Psoas muscle (tissue), 8 donors: ENCODE results near the gene PIGQ. TPM values are rescaled to one million over a fixed set of nuclear protein-coding genes. Genes with fewer than 3 reads are reported as not detected.

Experiments used
- ATAC-seq, 4 donors: fragments of 200-7000 bp; cut with Tn5 transposase; one replicate each; pipeline ENCODE4 v1.9.1; 2020; ENCODE audit warnings: moderate library complexity in 3 of 4, mild to moderate bottlenecking in 2 of 4
- DNase-seq, 2 donors: peaks; one replicate each; pipeline ENCODE4 v3.0.0-alpha.2; 2020
- H3K27ac ChIP-seq: fragments of 200-600 bp; one replicate; pipeline ENCODE4 v1.8.0; 2022
- H3K27me3 ChIP-seq, 3 donors: fragments of 200-600 bp in 1 of 3; one replicate each; pipeline versions ENCODE4 v1.6.1 to v1.8.0; 2013 to 2022; ENCODE audit warnings: low read length in 2 of 3, mild to moderate bottlenecking in 2 of 3, moderate library complexity in 1 of 3; ENCODE audit not compliant: insufficient read depth in 3 of 3
- H3K36me3 ChIP-seq, 2 donors: fragments of 200-600 bp in 1 of 2; one replicate each; pipeline versions ENCODE4 v1.6.1 to v1.8.0; 2013 to 2022; ENCODE audit warnings: low read depth in 1 of 2, mild to moderate bottlenecking in 1 of 2, moderate library complexity in 1 of 2; ENCODE audit not compliant: insufficient read depth in 1 of 2
- H3K4me1 ChIP-seq: fragments of 200-600 bp; one replicate; pipeline ENCODE4 v1.8.0; 2022
- H3K4me3 ChIP-seq: fragments of 200-600 bp; one replicate; pipeline ENCODE4 v1.8.0; 2022; ENCODE audit warnings: mild to moderate bottlenecking
- H3K9me3 ChIP-seq: fragments of 200-600 bp; one replicate; pipeline ENCODE4 v1.8.0; 2022
- WGBS, 3 donors: extraction: QIAGEN DNeasy Blood & Tissue Kit; methylation state at CpG; one replicate each; pipeline versions ENCODE4 v1.1.6 to v1.1.7; 2013; 5-methylcytosine and 5-hydroxymethylcytosine counted together
- intact Hi-C, 2 donors: fragments of 100-400 bp; cut with DNase I; formaldehyde crosslinking; loops; one replicate each; pipeline versions ENCODE4 v1.11.0 to v1.14.2; 2022
- polyA plus RNA-seq, 3 donors: library from polyadenylated mRNA; stranded (reverse); fragments of 200-250 nt; gene quantifications; one replicate each; pipeline ENCODE4 v1.2.3, GENCODE V29; 2013
- total RNA-seq, 4 donors: library from RNA; stranded (reverse); fragmentation: NEBNext Ultra II Directional in 2 of 4; extraction: Animal tissue kit (Norgen Biotek cat#: 25700) in 2 of 4; gene quantifications; one replicate each; pipeline versions ENCODE4 v1.2.1 to v1.2.4, GENCODE V29; 2021 to 2023
- TF ChIP-seq, protein P1 (sequence below): fragments of 200-600 bp; IDR thresholded peaks from one replicate; pipeline ENCODE4 v1.8.0; 2022; ENCODE audit warnings: antibody characterized with exemption
- donor health status: healthy with polysubstance abuse.
- donor health status: DM: no; HTN: no; CAD: no; lungs with moderate emphysema.
- donor health status: Bipolar disorder and iron deficiency.
- donor health status: healthy.
- donor health status: DM: yes; HTN: yes; CAD: no.
- donor health status: DM: no; HTN: no; CAD: no.
- donor health status: DM: no; HTN: no; CAD: no.
- donor health status: DM: yes; HTN: yes; CAD: no.

Gene PIGQ
- total and polyA plus RNA-seq, 7 donors: 18.3 to 39.9 (median 26.3) TPM

DNA sequence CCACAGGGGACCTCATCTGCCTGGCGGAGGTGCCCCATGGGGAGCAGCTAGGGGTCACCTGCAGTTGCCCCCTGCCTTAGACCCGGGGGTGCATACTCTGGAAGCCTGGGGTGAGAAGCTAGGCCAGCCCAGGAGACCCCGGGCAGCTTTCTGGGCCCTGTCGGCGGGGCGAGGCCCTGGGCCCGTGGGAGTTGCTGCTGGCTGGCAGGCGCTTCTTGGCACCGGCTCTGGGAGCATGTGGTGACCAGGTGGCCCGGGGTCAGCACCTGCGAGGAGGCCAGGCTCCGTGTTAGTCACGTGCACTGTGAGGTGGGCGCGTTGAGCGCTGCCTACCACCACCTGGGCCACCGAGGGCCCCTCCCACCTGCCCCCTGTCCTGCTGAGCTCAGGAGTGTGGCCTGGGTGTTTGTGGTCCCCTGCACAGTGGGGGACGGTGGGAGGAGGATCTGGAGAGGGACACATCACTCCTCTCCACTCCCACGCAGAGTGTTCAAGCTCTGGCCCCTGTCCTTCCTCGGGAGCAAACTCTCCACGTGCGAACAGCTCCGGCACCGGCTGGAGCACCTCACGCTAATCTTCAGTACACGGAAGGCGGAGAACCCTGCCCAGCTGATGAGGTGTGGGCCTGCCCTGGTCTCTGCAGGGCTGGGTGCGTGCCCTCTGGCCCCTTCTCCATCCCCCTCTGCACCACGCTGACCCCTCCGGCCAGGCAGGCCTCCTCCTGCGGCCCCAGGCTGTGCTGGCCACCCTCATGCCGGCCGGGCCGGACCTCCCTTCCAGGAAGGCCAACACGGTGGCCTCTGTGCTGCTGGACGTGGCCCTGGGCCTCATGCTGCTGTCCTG lies 5.8 kb downstream of the PIGQ start:
- intact Hi-C loops: loop anchor here (5.0 to 10.0 kb wide), 2 partner anchors 42 to 209 kb away; partner anchors contain the start of genes CHTF18 (in 1 of the 2) and RPUSD1 (in 1 of the 2)

DNA sequence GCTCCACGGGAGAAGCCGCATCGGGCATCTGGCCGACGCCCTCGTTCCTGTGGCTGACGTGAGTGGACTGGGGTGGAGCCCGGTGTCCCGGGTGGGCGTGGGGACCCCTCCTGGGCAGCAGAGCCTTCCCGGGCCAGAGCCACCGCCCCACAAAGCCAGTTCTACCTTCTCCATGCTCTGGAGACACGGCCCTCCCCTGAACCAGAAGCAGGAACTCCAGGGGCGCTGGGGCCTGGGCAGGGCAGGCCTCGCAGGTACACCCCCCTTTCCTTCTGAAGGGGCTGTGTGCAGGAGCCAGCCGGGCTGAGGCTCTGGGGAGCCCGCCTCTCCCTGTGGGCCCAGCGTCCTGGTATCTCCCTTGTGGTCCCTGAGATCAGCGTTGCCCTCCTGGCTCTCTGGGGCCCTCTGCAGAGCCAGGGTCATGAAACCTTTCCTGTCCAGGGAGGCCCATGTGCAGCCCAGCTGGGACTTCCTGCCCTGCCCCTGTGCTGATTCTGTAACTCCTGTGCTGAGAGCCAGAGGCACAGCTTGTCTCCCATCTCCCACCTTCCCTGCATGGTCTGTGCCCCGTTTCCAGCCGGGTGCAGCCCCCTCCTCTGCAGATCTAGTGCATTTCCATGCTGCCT lies 6.5 kb downstream of the PIGQ start:
- H3K27me3 ChIP-seq: no peaks in the 10 kb centered on the region

More for the DNA sequence above, 5.8 kb downstream of the PIGQ start:
- TF ChIP-seq, protein P1, sequence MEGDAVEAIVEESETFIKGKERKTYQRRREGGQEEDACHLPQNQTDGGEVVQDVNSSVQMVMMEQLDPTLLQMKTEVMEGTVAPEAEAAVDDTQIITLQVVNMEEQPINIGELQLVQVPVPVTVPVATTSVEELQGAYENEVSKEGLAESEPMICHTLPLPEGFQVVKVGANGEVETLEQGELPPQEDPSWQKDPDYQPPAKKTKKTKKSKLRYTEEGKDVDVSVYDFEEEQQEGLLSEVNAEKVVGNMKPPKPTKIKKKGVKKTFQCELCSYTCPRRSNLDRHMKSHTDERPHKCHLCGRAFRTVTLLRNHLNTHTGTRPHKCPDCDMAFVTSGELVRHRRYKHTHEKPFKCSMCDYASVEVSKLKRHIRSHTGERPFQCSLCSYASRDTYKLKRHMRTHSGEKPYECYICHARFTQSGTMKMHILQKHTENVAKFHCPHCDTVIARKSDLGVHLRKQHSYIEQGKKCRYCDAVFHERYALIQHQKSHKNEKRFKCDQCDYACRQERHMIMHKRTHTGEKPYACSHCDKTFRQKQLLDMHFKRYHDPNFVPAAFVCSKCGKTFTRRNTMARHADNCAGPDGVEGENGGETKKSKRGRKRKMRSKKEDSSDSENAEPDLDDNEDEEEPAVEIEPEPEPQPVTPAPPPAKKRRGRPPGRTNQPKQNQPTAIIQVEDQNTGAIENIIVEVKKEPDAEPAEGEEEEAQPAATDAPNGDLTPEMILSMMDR: no peak
- Histone ChIP-seq H3K4me1 (peaks cover 2% of the 10 kb centered on the region), H3K27ac (no peak overlapping the region), H3K4me3 (no peak overlapping the region), H3K9me3 (no peaks in the 10 kb centered on the region), H3K36me3 (peaks cover 0 to 25% of the 10 kb centered on the region in 2 donors), H3K27me3 (no peaks in the 10 kb centered on the region)
- DNase-seq (no peak), ATAC-seq (no peak)
- WGBS, 3 donors: 83 to 88% (median 85%) methylated on average over 35 to 36 of the region's 36 CpGs

DNA sequence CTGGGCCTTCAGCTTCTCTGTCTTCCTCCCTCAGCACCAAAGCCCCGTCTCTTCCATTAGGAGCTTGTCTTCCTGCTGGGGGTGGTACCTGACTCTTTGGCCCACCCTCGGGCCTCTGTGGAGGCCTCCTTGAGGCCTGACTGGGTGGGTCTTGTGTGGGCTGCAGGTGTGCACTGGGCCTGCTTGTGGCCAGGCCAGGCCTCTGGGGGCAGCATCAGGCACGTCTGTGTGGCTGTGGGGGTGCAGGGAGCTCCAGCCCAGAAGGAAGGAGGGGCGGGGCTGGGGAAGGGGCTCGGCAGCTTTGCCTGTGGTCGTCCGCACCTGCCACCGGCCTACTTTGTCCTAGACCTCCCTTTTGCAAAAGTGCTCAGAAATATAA lies 7.0 kb downstream of the PIGQ start:
- intact Hi-C loops: loop anchor here (5.0 to 10.0 kb wide), 2 partner anchors 40 to 208 kb away; partner anchors contain the start of genes CHTF18 (in 1 of the 2) and RPUSD1 (in 1 of the 2)
- H3K27me3 ChIP-seq: no peaks in the 10 kb centered on the region
- TF ChIP-seq, protein P1: no peak
- no peaks in the 10 kb centered on the region for H3K4me1 ChIP-seq
- DNase-seq (no peak), ATAC-seq (no peak)
- H3K9me3 ChIP-seq: no peaks in the 10 kb centered on the region
- H3K27ac ChIP-seq: no peak overlapping the region
- 72 to 81% (median 79%) methylated on average over 8 of the region's 8 CpGs for WGBS, 3 donors
- H3K36me3 ChIP-seq: peaks cover 0 to 30% of the 10 kb centered on the region in 2 donors
- no peak overlapping the region for H3K4me3 ChIP-seq

More for the DNA sequence above, 6.5 kb downstream of the PIGQ start:
- H3K9me3 ChIP-seq: no peaks in the 10 kb centered on the region
- no peak overlapping the region for H3K4me3 ChIP-seq
- H3K4me1 ChIP-seq: no peaks in the 10 kb centered on the region
- TF ChIP-seq, protein P1: no peak
- H3K27ac ChIP-seq: no peak overlapping the region
- H3K36me3 ChIP-seq: peaks cover 0 to 30% of the 10 kb centered on the region in 2 donors
- DNase-seq: no peak
- ATAC-seq: no peak
- 82 to 85% (median 83%) methylated on average over 17 to 21 of the region's 21 CpGs for WGBS, 3 donors
- intact Hi-C loops: loop anchor here (5.0 to 10.0 kb wide), 2 partner anchors 41 to 208 kb away; partner anchors contain the start of genes CHTF18 (in 1 of the 2) and RPUSD1 (in 1 of the 2)

DNA sequence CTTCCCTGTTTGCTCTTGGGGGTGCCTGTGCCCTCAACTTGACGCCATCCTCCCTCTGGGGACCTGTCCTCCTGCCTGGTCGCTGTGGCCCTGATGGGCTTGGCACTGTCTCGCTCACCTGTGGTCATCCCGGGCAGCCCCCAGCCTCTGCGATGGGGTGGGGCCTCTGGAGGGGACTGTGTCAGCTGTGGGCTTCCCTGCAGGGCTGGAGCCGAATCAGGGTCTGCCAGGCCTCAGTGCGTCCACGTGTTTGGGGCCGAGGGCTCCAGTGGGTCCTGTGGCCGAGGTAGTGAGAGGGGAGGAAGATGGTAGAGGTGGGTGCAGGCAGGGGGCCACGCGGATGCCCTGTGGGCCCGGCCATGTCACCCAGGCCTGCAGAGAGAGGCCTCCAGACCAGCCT lies 8.0 kb downstream of the PIGQ start:
- TF ChIP-seq, protein P1: no peak
- DNase-seq: no peak

More for the DNA sequence above, 8.0 kb downstream of the PIGQ start:
- intact Hi-C loops: loop anchor here (2.0 to 10.0 kb wide), 3 partner anchors 33 to 207 kb away; partner anchors contain the start of genes CHTF18 (in 1 of the 2) and RPUSD1 (in 1 of the 2)
- H3K4me1 ChIP-seq: peaks cover under 1% of the 10 kb centered on the region
- no peak overlapping the region for H3K27ac ChIP-seq
- H3K27me3 ChIP-seq: no peaks in the 10 kb centered on the region
- H3K36me3 ChIP-seq: peaks cover 0 to 30% of the 10 kb centered on the region in 2 donors
- no peak for ATAC-seq
- H3K4me3 ChIP-seq: no peak overlapping the region
- WGBS, 3 donors: 83 to 89% (median 89%) methylated on average over 13 of the region's 13 CpGs
- H3K9me3 ChIP-seq: no peaks in the 10 kb centered on the region
